Germinal center (tissue), 1 donor: ENCODE results near the gene WDR87.

Experiments
- DNase-seq: peaks from one replicate; pipeline ENCODE4 v3.0.0; 2012; ENCODE audit warnings: mixed read lengths, low spot score

The WDR87 gene

GRCh38 chr19:37905946-37906868 is at the start of gene WDR87:
Gene WDR87 (minus strand): TSS chr19:37906594. CDS start chr19:37898239, 8,355 bp downstream.
- DNase-seq: peak; percentile 75

DNA sequence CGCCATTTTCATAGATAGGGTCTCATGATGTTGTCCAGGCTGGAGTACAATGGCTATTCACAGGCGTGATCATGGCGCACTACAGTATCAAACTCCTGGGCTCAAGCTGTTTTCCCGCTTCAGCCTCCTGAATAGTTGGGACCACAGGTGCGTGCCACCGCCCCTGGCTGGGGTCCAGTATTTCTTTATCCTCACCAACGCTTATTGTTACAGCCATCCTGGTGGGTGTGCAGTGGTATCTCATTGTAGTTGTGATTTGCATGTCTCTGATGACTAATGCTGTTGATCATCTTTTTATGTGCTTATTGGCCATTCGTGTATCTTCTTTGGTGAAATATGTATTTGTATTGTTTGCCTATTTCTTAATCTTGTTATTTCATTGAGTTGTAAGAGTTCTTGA is 49.6 kb upstream of the WDR87 start:
- DNase-seq: no peak

GRCh38 chr19:37954421-37954874 is 48.1 kb upstream of the WDR87 start:
- DNase-seq: no peak

DNA sequence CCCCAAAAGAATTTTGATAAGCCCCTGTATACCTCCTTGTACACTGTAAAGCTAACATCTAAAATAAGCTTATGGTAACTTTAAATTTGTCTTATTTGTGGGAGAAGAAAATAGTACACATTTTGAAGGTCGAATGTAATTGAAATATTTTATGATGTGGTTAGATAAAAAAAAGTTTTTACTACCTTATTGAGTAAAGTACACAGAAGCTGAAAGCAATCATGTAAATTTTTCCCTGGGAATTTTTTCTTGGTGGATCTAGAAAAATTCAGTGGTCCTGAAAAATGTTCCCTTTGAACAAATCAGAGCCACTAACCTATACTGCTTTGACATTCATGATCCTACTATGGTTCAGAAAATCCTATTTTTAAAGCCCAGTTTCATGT is 47.5 kb upstream of the WDR87 start:
- no peak for DNase-seq

DNA sequence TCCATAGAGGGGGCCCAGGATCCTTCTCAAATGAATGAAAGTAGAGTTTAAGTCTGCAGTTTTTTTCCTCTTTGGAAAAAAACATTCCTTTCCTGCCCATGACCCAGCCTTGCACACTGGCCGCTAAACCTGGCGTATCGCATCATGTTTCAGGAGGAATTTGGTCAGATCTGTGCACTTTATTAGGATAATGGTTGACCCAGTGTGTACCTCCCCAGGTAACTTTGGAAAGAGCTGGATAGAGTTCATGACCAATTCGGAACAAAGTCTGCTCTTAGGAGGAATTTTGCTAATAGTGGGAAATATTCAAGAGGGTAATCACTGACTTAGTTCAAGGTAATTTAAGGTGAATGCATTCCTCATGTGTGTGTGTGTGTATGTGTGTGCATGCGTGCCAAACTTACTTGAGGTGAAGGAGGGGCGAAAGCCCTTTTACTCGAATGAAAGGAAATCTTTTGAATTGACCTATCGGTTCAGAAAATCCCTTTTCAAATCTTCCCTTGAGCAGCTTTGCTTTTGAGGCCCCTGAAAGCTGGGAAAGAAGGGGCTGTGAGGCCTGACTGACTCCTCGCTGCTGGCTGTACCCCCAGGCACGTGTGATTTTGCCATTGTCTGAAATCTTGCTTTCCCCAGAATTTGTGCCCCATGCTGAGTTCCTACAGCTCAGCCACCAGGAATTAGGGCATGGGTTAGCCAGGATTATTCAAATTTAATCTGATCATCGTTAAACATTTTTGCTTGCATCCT is 47.0 kb upstream of the WDR87 start:
- no peak for DNase-seq

DNA sequence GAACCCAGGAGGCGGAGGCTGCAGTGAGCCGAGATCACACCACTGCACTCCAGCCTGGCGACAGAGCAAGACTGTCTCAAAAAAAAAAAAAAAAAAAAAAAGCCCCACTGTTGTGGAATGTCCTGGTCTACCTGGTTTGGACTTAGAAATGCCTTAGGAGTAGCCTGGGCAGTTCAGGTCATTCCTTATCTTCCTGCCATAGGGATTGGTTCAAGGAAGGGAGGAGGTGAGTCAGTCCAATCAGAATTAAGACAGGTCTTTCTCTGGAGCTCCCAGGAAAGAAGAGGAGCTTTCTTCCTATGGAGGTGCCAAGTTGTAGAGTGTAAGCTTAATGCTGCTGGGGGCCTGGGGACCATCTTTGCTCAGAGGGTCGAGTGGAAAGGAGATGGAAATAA is 45.4 kb upstream of the WDR87 start:
- DNase-seq: no peak

GRCh38 chr19:37950471-37951175 is 44.2 kb upstream of the WDR87 start:
- DNase-seq: no peak

DNA sequence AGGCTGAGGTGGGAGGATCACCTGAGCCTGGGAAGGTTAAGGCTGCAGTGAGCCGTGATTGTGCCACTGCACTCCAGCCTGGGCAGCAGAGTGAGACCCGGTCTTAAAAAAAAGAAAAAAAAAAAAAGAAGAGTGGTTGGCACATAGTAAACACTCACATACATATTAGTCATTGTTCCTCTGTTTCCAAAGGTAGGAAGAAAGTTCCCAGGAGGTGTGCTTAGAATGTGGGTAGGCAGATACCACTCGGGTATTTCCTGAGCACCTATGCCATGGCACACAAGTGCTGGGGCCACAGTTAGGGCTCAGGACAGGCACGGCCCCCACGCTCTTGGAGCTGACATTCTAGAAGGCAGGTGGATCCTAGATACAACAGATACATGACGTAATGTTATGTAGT is 42.0 kb upstream of the WDR87 start:
- no peak for DNase-seq

DNA sequence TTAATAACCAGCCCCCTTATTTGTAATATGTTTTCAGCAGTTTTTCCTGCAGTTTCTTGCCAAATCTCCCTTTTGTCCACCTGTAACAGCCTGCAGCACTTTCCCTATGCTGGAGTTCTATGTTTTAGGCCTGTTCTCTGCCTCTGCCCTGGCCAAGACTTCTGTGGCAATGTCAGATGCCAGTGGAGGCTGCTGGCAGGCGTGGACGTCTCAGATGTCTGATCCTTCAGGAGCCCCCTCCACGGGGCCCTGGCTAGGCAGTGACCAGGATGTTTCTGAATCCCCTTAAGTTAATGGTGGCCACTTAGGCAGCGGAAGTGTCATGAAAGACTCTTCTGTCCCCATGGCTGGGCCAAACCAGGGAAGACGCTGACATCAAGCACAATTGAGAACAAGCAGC is 41.4 kb upstream of the WDR87 start:
- no peak for DNase-seq

GRCh38 chr19:37946132-37946531 is 39.7 kb upstream of the WDR87 start:
- DNase-seq: no peak

DNA sequence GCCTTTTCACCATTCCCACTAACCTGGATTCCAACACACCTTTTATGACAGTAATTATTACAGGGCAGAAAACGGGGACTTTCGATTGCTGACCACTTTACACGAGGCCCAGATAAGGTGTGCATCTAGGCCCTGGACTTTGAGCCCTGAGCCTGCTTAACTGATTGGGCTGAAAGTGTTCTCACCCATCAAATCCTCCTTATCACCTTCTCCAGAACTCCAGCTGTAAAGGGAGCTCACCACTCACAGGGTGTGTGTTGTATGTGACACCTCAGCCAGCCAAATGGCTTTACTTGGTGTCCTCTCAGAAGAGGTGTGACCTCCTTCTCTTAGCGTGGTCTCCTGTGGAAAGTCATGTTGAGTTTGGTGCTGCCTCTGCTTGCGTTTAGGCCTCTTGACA is 37.1 kb upstream of the WDR87 start:
- DNase-seq: no peak

DNA sequence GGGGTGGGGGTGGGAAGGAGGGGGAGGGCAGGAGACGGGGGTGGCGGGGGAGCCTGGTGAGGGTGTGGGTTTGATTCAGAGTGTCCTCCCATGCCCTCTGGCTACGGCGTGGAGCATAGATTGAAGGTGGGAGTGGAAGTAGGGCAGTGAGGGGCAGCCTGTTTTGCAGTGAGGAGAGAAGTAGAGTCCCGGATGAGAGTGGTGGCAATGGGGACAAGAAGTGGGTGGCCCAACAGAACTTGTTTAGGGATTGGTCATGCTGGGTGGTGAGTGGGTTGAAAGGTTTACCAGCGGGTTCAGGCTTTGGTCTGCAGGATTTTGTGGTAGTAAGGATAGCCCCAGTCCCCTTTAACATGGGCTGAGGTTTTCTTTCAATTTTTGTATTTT is 36.1 kb upstream of the WDR87 start:
- DNase-seq: no peak

DNA sequence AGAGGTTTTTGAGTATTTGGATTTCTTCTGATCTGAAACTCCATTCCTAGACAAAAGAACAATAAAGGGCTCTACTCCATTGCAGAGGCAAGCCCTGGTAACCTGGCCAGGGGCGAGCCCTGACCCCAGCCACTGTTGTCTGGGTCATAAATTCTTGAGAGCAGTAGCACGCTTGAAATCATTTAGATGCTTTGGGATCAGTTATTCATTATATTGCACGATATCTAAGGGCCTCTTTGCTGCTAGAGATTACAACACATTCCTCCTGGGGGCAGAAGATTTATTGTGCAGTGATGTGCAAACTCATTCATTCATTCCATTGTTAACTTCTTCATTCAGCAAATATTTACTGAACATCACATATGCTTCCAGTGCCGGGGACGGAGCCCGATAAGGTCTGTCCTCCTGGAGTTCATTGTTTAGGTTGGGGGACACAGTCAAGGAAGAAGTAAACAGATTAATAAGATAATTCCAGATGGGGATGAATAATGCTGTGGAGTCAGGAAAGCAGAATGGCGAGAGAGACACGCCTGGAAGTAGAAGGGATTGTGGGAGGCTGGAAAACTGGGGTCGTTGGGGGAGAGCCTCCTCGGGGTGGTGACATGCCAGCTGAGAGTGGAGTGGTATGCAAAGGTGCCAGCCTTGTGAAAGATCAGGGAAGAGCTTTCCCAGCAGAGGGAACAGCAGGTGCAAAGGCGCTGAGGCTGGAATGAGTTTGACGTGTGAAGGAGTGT is 35.6 kb upstream of the WDR87 start:
- no peak for DNase-seq

GRCh38 chr19:37938353-37938752 is 32.0 kb upstream of the WDR87 start:
- DNase-seq: no peak

- no peak for DNase-seq
These were observed 30.5 kb upstream of the WDR87 start for GRCh38 chr19:37936886-37937285.

DNA sequence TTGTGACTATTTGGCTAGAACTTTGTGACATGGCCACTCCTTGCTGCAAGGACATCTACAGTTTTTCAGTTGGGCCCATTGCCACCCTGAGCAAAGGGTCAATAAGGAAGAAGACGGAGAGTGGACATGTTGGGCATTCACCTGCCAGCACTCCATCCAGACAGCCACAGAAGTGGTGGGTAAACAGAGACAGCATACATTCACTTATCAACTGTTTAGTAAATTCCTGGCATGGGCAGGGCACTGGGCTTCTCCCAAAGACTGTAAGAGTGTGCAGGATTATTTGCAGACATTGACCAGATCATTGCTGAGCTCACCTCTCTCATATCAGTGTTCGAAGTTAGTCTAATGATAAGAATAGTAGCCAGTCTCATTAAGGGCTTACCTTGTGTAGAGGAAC is 29.8 kb upstream of the WDR87 start:
- no peak for DNase-seq

- DNase-seq: no peak
These were observed 28.9 kb upstream of the WDR87 start for GRCh38 chr19:37935341-37935740.

GRCh38 chr19:37933937-37934358 is 27.6 kb upstream of the WDR87 start:
- DNase-seq: no peak

GRCh38 chr19:37932985-37933936 is 26.9 kb upstream of the WDR87 start:
- no peak for DNase-seq

GRCh38 chr19:37931881-37932655 is 25.7 kb upstream of the WDR87 start:
- peak; percentile 57 for DNase-seq
